ENCODE results near the gene ITIH4.

The ITIH4 gene

DNA sequence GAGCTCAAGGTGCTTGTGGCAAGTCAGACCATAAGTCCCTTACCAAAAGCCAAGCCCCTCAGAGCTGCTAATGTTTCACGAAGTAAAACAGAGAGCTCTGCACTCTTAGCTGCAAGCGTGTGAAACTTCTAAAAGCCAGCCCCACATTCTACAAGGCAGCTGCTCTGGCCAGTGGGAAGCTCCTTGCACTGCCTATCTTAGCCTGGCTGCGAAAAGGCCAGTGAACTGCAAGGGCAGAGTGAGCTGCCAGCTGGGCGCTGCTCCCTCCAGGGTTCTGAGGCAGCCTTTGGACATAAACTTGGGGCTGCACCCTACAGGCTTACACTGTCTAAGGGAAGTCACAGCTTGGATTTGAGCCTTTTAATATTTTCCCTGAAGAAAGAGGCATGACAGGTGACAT is 6.5 kb upstream of the ITIH4 start (continued):
- no peak for TF ChIP-seq ZSCAN23 (tag by site-specific recombination; IDR thresholded peaks at IDR 0.05)

DNA sequence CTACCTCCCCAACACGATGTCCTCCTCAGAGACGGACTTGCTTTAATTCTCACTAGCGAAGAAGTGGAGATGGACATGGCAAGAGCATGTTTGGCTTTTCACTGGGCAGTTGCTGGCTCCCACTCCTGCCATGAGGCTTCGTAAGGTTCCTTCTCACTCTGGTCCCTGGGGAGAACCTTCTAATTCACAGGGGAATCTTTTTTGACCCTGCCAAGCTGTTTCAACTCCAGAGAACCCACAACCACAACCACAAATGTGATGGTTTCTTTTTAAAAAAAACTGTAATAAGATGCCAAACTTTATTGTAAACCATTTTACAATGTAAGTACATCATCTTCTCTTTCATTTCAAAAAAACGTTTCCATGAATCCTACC is 6.0 kb upstream of the ITIH4 start:
- Histone ChIP-seq H3K4me1 (ENCODE audit: control insufficient read depth, insufficient read depth, low read length) (peaks cover 5% of the 10 kb centered on the region; the same call in 1 of the 2 replicates), H3K36me3 (ENCODE audit: control insufficient read depth in 2 of 2, insufficient read depth in 1 of 2, low read length in 2 of 2) (peaks cover 0 to 32% of the 10 kb centered on the region in 2 experiments; a peak in 1 of 3 replicates), H3K27ac (ENCODE audit: extremely low read depth, low read depth, low read length) (no peak overlapping the region), H3K4me3 (ENCODE audit: low read depth, low read length) (no peak overlapping the region), H3K9me3 (ENCODE audit: control insufficient read depth, insufficient read depth, low read depth, low read length) (no peaks in the 10 kb centered on the region)
- ChIA-PET POLR2A (no interaction called here), CTCF (interaction anchor here (0.8 kb wide), 1 partner anchor 35 kb away, joined by 3 read pairs; no protein-coding TSS in a partner anchor)
- TF ChIP-seq ZNF571 (tag by site-specific recombination; IDR thresholded peaks at IDR 0.05) (no peak), ZNF157 (tag by site-specific recombination; IDR thresholded peaks at IDR 0.05) (no peak), ZBTB7A (tag by site-specific recombination; IDR thresholded peaks at IDR 0.05; ENCODE audit: low read depth) (no peak), ZNF664 (tag by site-specific recombination; IDR thresholded peaks at IDR 0.05) (no peak), GLIS1 (tag by site-specific recombination; IDR thresholded peaks at IDR 0.05) (no peak), ZNF555 (tag by site-specific recombination; conservative IDR thresholded peaks at IDR 0.05) (no peak), ZNF596 (tag by site-specific recombination; IDR thresholded peaks at IDR 0.05) (no peak), MEIS1 (CRISPR knock-in tag; IDR thresholded peaks at IDR 0.05; ENCODE audit: borderline replicate concordance) (no peak), ZNF16 (tag by site-specific recombination; IDR thresholded peaks at IDR 0.05; ENCODE audit: low read depth) (no peak), BCL11B (tag by site-specific recombination; IDR thresholded peaks at IDR 0.05; ENCODE audit: low read depth) (no peak), HOXC10 (CRISPR knock-in tag; IDR thresholded peaks at IDR 0.05) (no peak), ZNF677 (tag by site-specific recombination; IDR thresholded peaks at IDR 0.05) (no peak)

DNA sequence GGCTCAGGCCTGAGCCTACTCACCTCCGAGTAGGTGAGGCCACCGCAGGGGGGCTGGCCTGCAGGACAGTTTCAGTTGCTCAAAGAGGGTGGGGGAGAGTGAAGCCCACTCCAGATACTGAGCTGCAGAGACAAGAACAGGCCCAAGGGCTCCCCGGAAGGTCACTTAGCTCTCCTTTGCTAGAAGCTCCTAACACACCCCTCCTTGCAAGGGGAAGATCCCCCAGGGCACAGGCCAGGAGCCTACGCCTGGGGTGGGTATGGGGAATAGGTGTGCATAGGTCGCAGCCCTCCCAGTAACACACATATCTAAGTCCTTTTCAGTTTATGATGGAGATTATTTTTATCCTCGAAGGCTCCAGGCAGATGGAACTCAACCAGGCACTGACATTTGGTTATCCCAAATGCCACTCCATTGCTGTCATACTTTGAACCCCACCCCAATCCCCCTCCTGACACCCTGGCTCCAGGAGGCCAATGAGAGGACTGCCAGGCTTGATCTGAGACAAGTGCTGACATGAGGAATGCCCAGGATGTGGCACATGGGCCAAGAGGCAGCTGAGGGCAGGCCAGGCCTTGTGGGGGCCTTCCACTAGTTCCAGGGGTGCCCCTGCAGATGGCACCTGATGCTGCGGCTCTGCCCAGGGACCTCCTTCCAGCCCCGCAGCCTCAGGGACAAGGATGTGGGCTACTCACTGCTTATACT is 5.4 kb upstream of the ITIH4 start:
- Histone ChIP-seq H3K36me3 (ENCODE audit: control insufficient read depth in 2 of 2, insufficient read depth in 1 of 2, low read length in 2 of 2) (peaks cover 0 to 26% of the 10 kb centered on the region in 2 experiments; a peak in 1 of 3 replicates), H3K4me1 (ENCODE audit: control insufficient read depth, insufficient read depth, low read length) (peaks cover 9% of the 10 kb centered on the region; the same call in 1 of the 2 replicates), H3K4me3 (ENCODE audit: low read depth, low read length) (no peak overlapping the region), H3K9me3 (ENCODE audit: control insufficient read depth, insufficient read depth, low read depth, low read length) (no peaks in the 10 kb centered on the region), H3K27ac (ENCODE audit: extremely low read depth, low read depth, low read length) (no peak overlapping the region)
- TF ChIP-seq BCL11A (tag by site-specific recombination; IDR thresholded peaks at IDR 0.05; ENCODE audit: low read depth) = no peak
- no peak for TF ChIP-seq ZNF202 (tag by site-specific recombination; IDR thresholded peaks at IDR 0.05; ENCODE audit: borderline replicate concordance)
- TF ChIP-seq EGR2 (tag by site-specific recombination; IDR thresholded peaks at IDR 0.05; ENCODE audit: low read depth) = no peak
- TF ChIP-seq, protein P1, sequence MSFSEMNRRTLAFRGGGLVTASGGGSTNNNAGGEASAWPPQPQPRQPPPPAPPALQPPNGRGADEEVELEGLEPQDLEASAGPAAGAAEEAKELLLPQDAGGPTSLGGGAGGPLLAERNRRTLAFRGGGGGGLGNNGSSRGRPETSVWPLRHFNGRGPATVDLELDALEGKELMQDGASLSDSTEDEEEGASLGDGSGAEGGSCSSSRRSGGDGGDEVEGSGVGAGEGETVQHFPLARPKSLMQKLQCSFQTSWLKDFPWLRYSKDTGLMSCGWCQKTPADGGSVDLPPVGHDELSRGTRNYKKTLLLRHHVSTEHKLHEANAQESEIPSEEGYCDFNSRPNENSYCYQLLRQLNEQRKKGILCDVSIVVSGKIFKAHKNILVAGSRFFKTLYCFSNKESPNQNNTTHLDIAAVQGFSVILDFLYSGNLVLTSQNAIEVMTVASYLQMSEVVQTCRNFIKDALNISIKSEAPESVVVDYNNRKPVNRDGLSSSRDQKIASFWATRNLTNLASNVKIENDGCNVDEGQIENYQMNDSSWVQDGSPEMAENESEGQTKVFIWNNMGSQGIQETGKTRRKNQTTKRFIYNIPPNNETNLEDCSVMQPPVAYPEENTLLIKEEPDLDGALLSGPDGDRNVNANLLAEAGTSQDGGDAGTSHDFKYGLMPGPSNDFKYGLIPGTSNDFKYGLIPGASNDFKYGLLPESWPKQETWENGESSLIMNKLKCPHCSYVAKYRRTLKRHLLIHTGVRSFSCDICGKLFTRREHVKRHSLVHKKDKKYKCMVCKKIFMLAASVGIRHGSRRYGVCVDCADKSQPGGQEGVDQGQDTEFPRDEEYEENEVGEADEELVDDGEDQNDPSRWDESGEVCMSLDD (tag by site-specific recombination; IDR thresholded peaks at IDR 0.05) = no peak
- TF ChIP-seq ZBTB7A (tag by site-specific recombination; IDR thresholded peaks at IDR 0.05; ENCODE audit: low read depth) = no peak
- no peak for TF ChIP-seq ZNF529 (tag by site-specific recombination; IDR thresholded peaks at IDR 0.05; ENCODE audit: insufficient replicate concordance)
- no peak for TF ChIP-seq YY2 (tag by site-specific recombination; IDR thresholded peaks at IDR 0.05)
- TF ChIP-seq ZFP37 (tag by site-specific recombination; IDR thresholded peaks at IDR 0.05) = no peak
- ChIA-PET POLR2A (no interaction called here), CTCF (interaction anchor here (1.1 kb wide), 1 partner anchor 15 kb away, joined by 3 read pairs; no protein-coding TSS in a partner anchor)

Measured in HEK293 (cell line).